Tibial artery (tissue), 4 donors: ENCODE measurements around the gene M1AP.
"Not testable (repeated sequence)": the region's sequence is repeated elsewhere in the genome, so short reads cannot be mapped to it uniquely, and the experiment has no call there.

Source experiments
- DNase-seq, 2 donors: peaks; one replicate each; pipeline ENCODE4 v3.0.0-alpha.2; 2019
- H3K27ac ChIP-seq, 2 donors: fragments of 200-600 bp; sonication (generic) in 1 of 2; 1 replicate in 1 of 2; 2 replicates in 1 of 2; pipeline ENCODE4 v1.5.1; 2018 to 2019; ENCODE audit warnings: mild to moderate bottlenecking in 1 of 2
- H3K27me3 ChIP-seq, 2 donors: fragments of 200-600 bp; sonication (generic) in 1 of 2; one replicate each; pipeline versions ENCODE4 v1.5.1 to v1.6.0; 2016 to 2019
- H3K36me3 ChIP-seq, 3 donors: fragments of 200-600 bp; sonication (generic) in 2 of 3; one replicate each; pipeline ENCODE4 v1.5.1; 2016 to 2019; ENCODE audit warnings: mild to moderate bottlenecking in 2 of 3
- H3K4me1 ChIP-seq, 4 donors: fragments of 200-600 bp; sonication (generic) in 2 of 4; 1 replicate in 3 of 4; 2 replicates in 1 of 4; pipeline ENCODE4 v1.5.1; 2016 to 2019
- H3K4me3 ChIP-seq, 2 donors: fragments of 200-600 bp; sonication (generic) in 1 of 2; 1 replicate in 1 of 2; 2 replicates in 1 of 2; pipeline ENCODE4 v1.5.1; 2018 to 2019; ENCODE audit warnings: mild to moderate bottlenecking in 2 of 2
- H3K9me3 ChIP-seq, 3 donors: fragments of 200-600 bp; sonication (generic) in 1 of 3; one replicate each; pipeline ENCODE4 v1.5.1; 2016 to 2019
- CTCF ChIP-seq, 2 experiments: fragments of 200-600 bp in 1 of 2; fragments of 450-650 bp in 1 of 2; IDR thresholded peaks; one replicate each; pipeline ENCODE4 v1.5.1; 2017 to 2019; ENCODE audit warnings: antibody characterized with exemption in 2 of 2, mild to moderate bottlenecking in 1 of 2, moderate library complexity in 1 of 2
- intact Hi-C: fragments of 100-400 bp; cut with DNase I; formaldehyde crosslinking; loops from one replicate; pipeline ENCODE4 v1.15.0; 2023; ENCODE audit warnings: low total_unique reads

Gene M1AP

GRCh38 chr2:74639550-74639949 lies 8.6 kb downstream of the M1AP start:
- Histone ChIP-seq H3K4me3 (no peak overlapping the region), H3K4me1 (no peaks in the 10 kb centered on the region), H3K36me3 (no peaks in the 10 kb centered on the region), H3K27me3 (peaks cover 0 to 8% of the 10 kb centered on the region in 2 donors), H3K9me3 (no peaks in the 10 kb centered on the region), H3K27ac (no peak overlapping the region)
- TF ChIP-seq CTCF (IDR thresholded peaks at IDR 0.05), result no peak
- intact Hi-C loops, result no loop called here
- no peak for DNase-seq

- Histone ChIP-seq H3K36me3 (no peaks in the 10 kb centered on the region), H3K4me3 (no peak overlapping the region), H3K4me1 (no peaks in the 10 kb centered on the region), H3K27ac (no peak overlapping the region), H3K27me3 (no peaks in the 10 kb centered on the region), H3K9me3 (no peaks in the 10 kb centered on the region)
- no peak for DNase-seq
- TF ChIP-seq CTCF (IDR thresholded peaks at IDR 0.05), result no peak
- intact Hi-C loops, result no loop called here
Measured at GRCh38 chr2:74632939-74633312, 15.2 kb downstream of the M1AP start.

GRCh38 chr2:74632209-74632938 lies 15.8 kb downstream of the M1AP start:
- no peaks in the 10 kb centered on the region for H3K36me3 ChIP-seq
- no peaks in the 10 kb centered on the region for H3K9me3 ChIP-seq
- no peaks in the 10 kb centered on the region for H3K27me3 ChIP-seq
- TF ChIP-seq CTCF (IDR thresholded peaks at IDR 0.05), result no peak
- H3K4me1 ChIP-seq, result no peaks in the 10 kb centered on the region
- H3K27ac ChIP-seq, result no peak overlapping the region
- no peak overlapping the region for H3K4me3 ChIP-seq
- no peak for DNase-seq
- intact Hi-C loops, result no loop called here

GRCh38 chr2:74630454-74630853 lies 17.7 kb downstream of the M1AP start:
- DNase-seq, H3K36me3 ChIP-seq, intact Hi-C loops, H3K27me3 ChIP-seq, H3K4me1 ChIP-seq, H3K4me3 ChIP-seq, H3K27ac ChIP-seq, H3K9me3 ChIP-seq: not testable (repeated sequence)

- Histone ChIP-seq H3K9me3 (no peaks in the 10 kb centered on the region), H3K27me3 (no peaks in the 10 kb centered on the region)
Measured at GRCh38 chr2:74628538-74629105, 19.5 kb downstream of the M1AP start.

More at GRCh38 chr2:74628538-74629105, 19.5 kb downstream of the M1AP start:
- Histone ChIP-seq H3K4me3 (no peak overlapping the region), H3K36me3 (no peaks in the 10 kb centered on the region), H3K27ac (no peak overlapping the region), H3K4me1 (no peaks in the 10 kb centered on the region)
- intact Hi-C loops, result no loop called here
- no peak for DNase-seq
- TF ChIP-seq CTCF (IDR thresholded peaks at IDR 0.05), result no peak
